CD4-positive, CD25-positive, alpha-beta regulatory T cell (primary cell): Measurements from ENCODE around the gene TMBIM1. TPM values are rescaled to one million over a fixed set of nuclear protein-coding genes. Genes with fewer than 3 reads are reported as not detected.

Experiments used
- ATAC-seq, 2 donors: fragments of 150-1000 bp; cut with Tn5 transposase; one replicate each; pipeline ENCODE4 v1.10.0; 2021; ENCODE audit warnings: low read depth in 2 of 2, moderate number of reproducible peaks in 2 of 2, moderate library complexity in 1 of 2
- DNase-seq, 3 donors: peaks; one replicate each; pipeline versions ENCODE4 v3.0.0 to v3.0.0-alpha.2; 2012 to 2022; ENCODE audit warnings: mixed read lengths in 1 of 3
- H3K27ac ChIP-seq: one replicate; pipeline ENCODE4 v1.7.0; 2013; ENCODE audit warnings: mild to moderate bottlenecking, low read length; ENCODE audit not compliant: insufficient read depth, poor library complexity, severe bottlenecking
- H3K27me3 ChIP-seq: one replicate; pipeline ENCODE4 v1.7.0; 2013; ENCODE audit warnings: low read length; ENCODE audit not compliant: control insufficient read depth, insufficient read depth
- H3K36me3 ChIP-seq: one replicate; pipeline ENCODE4 v1.7.0; 2013; ENCODE audit warnings: mild to moderate bottlenecking, low read length, moderate library complexity; ENCODE audit not compliant: control insufficient read depth, insufficient read depth
- H3K4me1 ChIP-seq: 2 replicates; pipeline ENCODE4 v1.7.0; 2013; ENCODE audit warnings: mild to moderate bottlenecking, low read length; ENCODE audit not compliant: insufficient read depth, control insufficient read depth, poor library complexity, severe bottlenecking
- H3K4me3 ChIP-seq: one replicate; pipeline ENCODE4 v1.7.0; 2013; ENCODE audit warnings: low read depth, mild to moderate bottlenecking, low read length, moderate library complexity
- H3K9me3 ChIP-seq, 2 experiments: 1 replicate in 1 of 2; 2 replicates in 1 of 2; pipeline ENCODE4 v1.7.0; 2013; ENCODE audit warnings: low read length in 2 of 2, mild to moderate bottlenecking in 1 of 2, moderate library complexity in 1 of 2; ENCODE audit not compliant: control insufficient read depth in 2 of 2
- H3K27ac Mint-ChIP-seq, 3 donors: one replicate each; pipeline ENCODE4 v1.8.0; 2020 to 2022; ENCODE audit warnings: mild to moderate bottlenecking in 3 of 3, mixed read lengths in 3 of 3, moderate library complexity in 2 of 3
- H3K27me3 Mint-ChIP-seq: one replicate; pipeline ENCODE4 v1.8.0; 2022; ENCODE audit warnings: mild to moderate bottlenecking, mixed read lengths
- H3K36me3 Mint-ChIP-seq: one replicate; pipeline ENCODE4 v1.8.0; 2020; ENCODE audit warnings: mixed read lengths
- H3K4me1 Mint-ChIP-seq, 4 donors: one replicate each; pipeline ENCODE4 v1.8.0; 2020 to 2022; ENCODE audit warnings: mixed read lengths in 4 of 4, mild to moderate bottlenecking in 1 of 4
- H3K4me3 Mint-ChIP-seq, 4 donors: one replicate each; pipeline ENCODE4 v1.8.0; 2020 to 2022; ENCODE audit warnings: mild to moderate bottlenecking in 4 of 4, mixed read lengths in 4 of 4, moderate library complexity in 3 of 4
- H3K9me3 Mint-ChIP-seq, 7 donors: one replicate each; pipeline ENCODE4 v1.8.0; 2020 to 2022; ENCODE audit warnings: mixed read lengths in 7 of 7, mild to moderate bottlenecking in 3 of 7, moderate library complexity in 2 of 7
- polyA plus RNA-seq, 4 donors: library from polyadenylated mRNA; unstranded; fragments of 300-500 nt; fragmentation: Illumina TruSeq; gene quantifications; one replicate each; pipeline ENCODE4 v1.2.3, GENCODE V29; 2021
- total RNA-seq: library from RNA; stranded (reverse); gene quantifications from one replicate; pipeline ENCODE4 v1.2.3, GENCODE V29; 2022

Gene TMBIM1
- total and polyA plus RNA-seq, 5 donors from 2014 or later: 96.4 to 180 (median 162) TPM

DNA sequence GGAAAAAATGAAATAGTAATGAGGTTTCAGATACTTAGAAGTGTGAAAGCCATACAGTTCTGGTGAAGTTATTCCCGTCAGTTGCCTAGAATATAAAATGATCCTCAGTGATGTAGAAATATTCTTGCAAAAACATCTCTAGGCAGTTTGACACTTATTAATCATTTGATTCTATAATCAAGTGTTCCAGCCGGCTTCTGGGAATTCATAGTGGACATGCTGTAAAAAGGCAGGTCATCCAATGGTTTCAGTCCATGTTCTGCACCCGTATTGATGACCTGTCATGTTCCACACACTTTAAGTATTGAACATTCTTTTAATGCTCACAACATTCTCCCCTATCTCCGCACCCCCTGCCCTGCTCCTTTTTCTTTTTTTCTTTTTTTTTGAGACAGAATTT lies 55.5 kb downstream of the TMBIM1 start:
- ATAC-seq (no peak), DNase-seq (no peak)
- H3K27ac Mint-ChIP-seq: no peak overlapping the region
- no peaks in the 10 kb centered on the region for H3K9me3 Mint-ChIP-seq
- H3K36me3 Mint-ChIP-seq: peaks cover 50% of the 10 kb centered on the region
- H3K27me3 Mint-ChIP-seq: no peaks in the 10 kb centered on the region
- Histone ChIP-seq H3K4me1 (peaks cover 7% of the 10 kb centered on the region), H3K9me3 (no peaks in the 10 kb centered on the region), H3K36me3 (peaks cover 92% of the 10 kb centered on the region), H3K4me3 (no peak overlapping the region), H3K27ac (no peak overlapping the region), H3K27me3 (no peaks in the 10 kb centered on the region)
- H3K4me3 Mint-ChIP-seq: no peak overlapping the region
- peaks cover 10 to 39% (median 21%) of the 10 kb centered on the region in 4 donors for H3K4me1 Mint-ChIP-seq

DNA sequence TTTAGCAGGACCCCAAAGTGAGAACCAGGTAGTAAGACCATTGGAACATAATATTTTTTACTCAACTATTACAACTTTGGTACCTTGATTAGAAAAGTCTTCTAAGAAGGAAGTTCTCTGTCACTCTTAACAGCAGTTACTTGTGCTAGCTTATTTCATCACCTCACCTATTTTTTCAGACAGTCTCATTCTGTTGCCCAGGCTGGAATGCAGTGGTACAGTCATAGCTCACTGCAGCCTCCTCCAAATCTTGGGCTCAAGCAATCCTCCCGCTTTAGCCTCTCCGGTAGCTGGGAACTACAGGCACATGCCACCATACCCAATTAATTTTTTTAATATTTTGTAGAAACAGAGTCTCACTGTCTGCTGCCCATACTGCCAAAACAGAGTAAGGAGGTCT lies 57.3 kb downstream of the TMBIM1 start:
- Mint-ChIP-seq H3K36me3 (peaks cover 55% of the 10 kb centered on the region), H3K27me3 (no peaks in the 10 kb centered on the region), H3K9me3 (no peaks in the 10 kb centered on the region), H3K4me1 (peaks cover 17 to 44% (median 31%) of the 10 kb centered on the region in 4 donors), H3K4me3 (no peak overlapping the region), H3K27ac (peak overlapping the region in 1 of 3 donors; percentile 32)
- no peak for DNase-seq
- Histone ChIP-seq H3K27ac (no peak overlapping the region), H3K4me3 (no peak overlapping the region), H3K27me3 (no peaks in the 10 kb centered on the region), H3K36me3 (peaks cover 94% of the 10 kb centered on the region), H3K9me3 (no peaks in the 10 kb centered on the region), H3K4me1 (peaks cover 15% of the 10 kb centered on the region)
- no peak for ATAC-seq

DNA sequence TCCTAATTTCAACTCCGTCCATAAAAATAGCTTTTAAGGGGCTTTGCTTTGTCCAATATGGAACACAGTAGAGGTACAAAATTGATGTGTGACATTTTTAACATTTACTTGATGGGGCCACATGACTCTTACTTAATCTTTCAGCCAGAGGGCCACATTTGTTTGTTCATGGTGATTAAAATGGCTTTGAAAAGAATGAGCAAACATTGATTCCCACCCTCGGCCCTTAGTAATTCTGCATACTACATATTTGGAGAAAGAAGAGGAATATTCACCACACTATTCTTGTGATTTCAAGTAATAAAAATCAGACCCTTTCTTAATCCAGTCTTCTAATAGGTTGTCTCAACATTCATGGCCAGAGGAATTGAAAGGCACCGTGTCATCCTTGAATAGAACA lies 57.8 kb downstream of the TMBIM1 start:
- peaks cover 17 to 44% (median 33%) of the 10 kb centered on the region in 4 donors for H3K4me1 Mint-ChIP-seq

DNA sequence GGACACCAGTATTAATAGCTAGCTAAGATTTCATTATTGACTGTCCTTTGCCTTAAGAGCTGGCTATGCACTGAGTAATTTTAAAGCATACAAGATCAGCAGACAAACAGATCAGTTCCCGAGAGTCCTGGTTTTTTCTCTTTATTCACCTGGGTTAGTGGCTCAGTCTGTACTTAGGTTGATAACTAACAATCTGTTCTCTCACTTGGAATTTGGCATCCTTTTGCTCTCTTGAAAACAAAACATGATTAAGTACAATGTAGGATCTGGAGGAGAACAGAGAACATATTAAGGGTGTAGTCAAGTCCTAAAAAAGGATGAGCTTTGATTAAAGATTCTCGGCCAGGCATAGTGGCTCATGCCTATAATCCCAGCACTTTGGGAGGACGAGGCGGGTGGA lies 58.8 kb downstream of the TMBIM1 start:
- no peak for ATAC-seq
- no peak overlapping the region for H3K4me3 ChIP-seq
- H3K27me3 ChIP-seq: no peaks in the 10 kb centered on the region
- Mint-ChIP-seq H3K9me3 (no peaks in the 10 kb centered on the region), H3K27me3 (no peaks in the 10 kb centered on the region), H3K4me1 (peaks cover 21 to 53% (median 40%) of the 10 kb centered on the region in 4 donors), H3K27ac (peak overlapping the region; percentile 26 to 60 (median 39)), H3K36me3 (peaks cover 52% of the 10 kb centered on the region), H3K4me3 (no peak overlapping the region)
- no peaks in the 10 kb centered on the region for H3K9me3 ChIP-seq
- peaks cover 88% of the 10 kb centered on the region for H3K36me3 ChIP-seq
- no peak overlapping the region for H3K27ac ChIP-seq
- no peak for DNase-seq
- peaks cover 29% of the 10 kb centered on the region for H3K4me1 ChIP-seq

More for the DNA sequence above, 57.8 kb downstream of the TMBIM1 start:
- Histone ChIP-seq H3K4me3 (no peak overlapping the region), H3K27me3 (no peaks in the 10 kb centered on the region), H3K4me1 (peaks cover 20% of the 10 kb centered on the region), H3K36me3 (peaks cover 95% of the 10 kb centered on the region), H3K9me3 (no peaks in the 10 kb centered on the region), H3K27ac (no peak overlapping the region)
- peak overlapping the region in 2 of 3 donors; percentile 22 to 32 for H3K27ac Mint-ChIP-seq
- ATAC-seq (no peak), DNase-seq (no peak)
- no peaks in the 10 kb centered on the region for H3K9me3 Mint-ChIP-seq
- H3K36me3 Mint-ChIP-seq: peaks cover 55% of the 10 kb centered on the region
- no peak overlapping the region for H3K4me3 Mint-ChIP-seq
- no peaks in the 10 kb centered on the region for H3K27me3 Mint-ChIP-seq

DNA sequence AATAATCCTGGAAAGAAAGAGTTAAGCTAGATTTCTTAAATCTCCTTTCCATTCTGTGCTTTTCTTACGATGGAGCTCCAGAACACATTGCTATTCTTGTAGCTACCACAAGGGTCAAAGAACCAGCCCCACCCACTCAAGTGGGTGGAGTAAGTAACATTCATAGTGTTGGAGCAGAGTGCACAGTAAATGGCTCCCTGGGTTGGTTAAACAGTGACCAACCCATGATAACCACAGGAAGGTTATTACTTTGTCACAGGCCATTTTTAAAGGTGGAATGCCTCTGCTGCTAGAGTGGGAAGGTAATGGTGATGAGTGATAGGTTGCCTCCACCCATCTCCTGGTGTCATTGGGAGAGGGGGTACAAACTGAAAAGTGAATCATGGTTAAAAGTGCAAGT lies 61.4 kb downstream of the TMBIM1 start:
- peaks cover 50% of the 10 kb centered on the region for H3K4me1 ChIP-seq
- peaks cover 79% of the 10 kb centered on the region for H3K36me3 ChIP-seq
- Mint-ChIP-seq H3K27me3 (no peaks in the 10 kb centered on the region), H3K36me3 (peaks cover 47% of the 10 kb centered on the region), H3K9me3 (no peaks in the 10 kb centered on the region), H3K27ac (peak overlapping the region; percentile 71 to 87 (median 77)), H3K4me3 (peak overlapping the region; percentile 46 to 74 (median 55)), H3K4me1 (peaks cover 24 to 72% (median 53%) of the 10 kb centered on the region in 4 donors)
- DNase-seq: peak in 2 of 3 donors; percentile 26 to 69
- ATAC-seq: peak in 1 of 2 donors; percentile 27
- peak overlapping the region; percentile 78 for H3K27ac ChIP-seq
- H3K9me3 ChIP-seq: no peaks in the 10 kb centered on the region
- H3K27me3 ChIP-seq: no peaks in the 10 kb centered on the region
- peak overlapping the region; percentile 44 for H3K4me3 ChIP-seq

DNA sequence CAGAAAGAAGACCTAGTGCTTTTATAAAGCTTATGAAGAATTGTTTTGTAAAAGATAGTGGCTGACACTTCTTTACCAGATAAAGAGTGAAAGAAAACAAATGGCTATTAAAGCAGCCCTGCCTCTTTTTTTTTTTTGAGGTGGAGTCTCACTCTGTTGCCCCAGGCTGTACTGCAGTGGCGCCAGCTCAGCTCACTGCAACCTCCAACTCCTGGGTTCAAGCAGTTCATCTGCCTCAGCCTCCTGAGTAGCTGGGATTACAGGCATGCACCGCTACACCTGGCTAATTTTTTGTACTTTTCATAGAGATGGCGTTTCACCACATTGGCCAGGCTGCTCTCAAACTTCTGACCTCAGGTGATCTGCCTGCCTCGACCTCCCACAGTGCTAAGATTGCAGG lies 62.5 kb downstream of the TMBIM1 start:
- Histone ChIP-seq H3K4me3 (peak overlapping the region; percentile 68), H3K4me1 (peaks cover 61% of the 10 kb centered on the region), H3K9me3 (no peaks in the 10 kb centered on the region), H3K27ac (peak overlapping the region; percentile 78), H3K36me3 (peaks cover 76% of the 10 kb centered on the region), H3K27me3 (no peaks in the 10 kb centered on the region)
- peaks cover 32 to 82% (median 61%) of the 10 kb centered on the region in 4 donors for H3K4me1 Mint-ChIP-seq
- peak overlapping the region in 3 of 4 donors; percentile 4 to 77 (median 58) for H3K4me3 Mint-ChIP-seq
- no peak for ATAC-seq
- H3K27me3 Mint-ChIP-seq: no peaks in the 10 kb centered on the region
- DNase-seq: peak in 1 of 3 donors; percentile 38
- peak overlapping the region; percentile 42 to 87 (median 60) for H3K27ac Mint-ChIP-seq
- peaks cover 51% of the 10 kb centered on the region for H3K36me3 Mint-ChIP-seq
- no peaks in the 10 kb centered on the region for H3K9me3 Mint-ChIP-seq

DNA sequence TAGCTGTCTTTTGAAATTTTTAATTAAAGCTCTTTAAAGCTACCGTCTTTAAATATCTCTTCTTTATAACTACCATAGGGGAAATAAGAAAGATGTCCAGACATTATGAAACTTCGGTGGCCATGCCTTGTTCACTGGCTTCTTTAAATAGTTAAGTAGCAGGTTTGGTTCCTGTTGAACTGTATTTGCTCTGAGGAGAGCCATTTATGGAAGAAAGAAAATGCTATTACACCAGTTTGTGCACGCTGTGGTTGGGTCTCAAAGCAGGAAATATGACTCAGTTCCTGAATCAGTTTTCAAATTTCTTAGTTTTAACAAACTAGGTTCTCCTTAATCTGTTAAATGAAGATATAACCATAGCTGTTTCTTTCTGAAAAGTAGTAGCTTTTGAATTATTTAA lies 63.1 kb downstream of the TMBIM1 start:
- Histone ChIP-seq H3K4me3 (peak overlapping the region; percentile 68), H3K4me1 (peaks cover 67% of the 10 kb centered on the region), H3K27me3 (no peaks in the 10 kb centered on the region), H3K27ac (peak overlapping the region; percentile 78), H3K9me3 (no peaks in the 10 kb centered on the region), H3K36me3 (peaks cover 76% of the 10 kb centered on the region)
- peak overlapping the region; percentile 87 to 92 (median 92) for H3K27ac Mint-ChIP-seq
- peaks cover 53% of the 10 kb centered on the region for H3K36me3 Mint-ChIP-seq
- DNase-seq: peak; percentile 30 to 86 (median 64)
- H3K9me3 Mint-ChIP-seq: no peaks in the 10 kb centered on the region
- H3K4me3 Mint-ChIP-seq: peak overlapping the region; percentile 63 to 93 (median 78)
- no peaks in the 10 kb centered on the region for H3K27me3 Mint-ChIP-seq
- peak; percentile 93 to 94 for ATAC-seq
- peaks cover 32 to 85% (median 62%) of the 10 kb centered on the region in 4 donors for H3K4me1 Mint-ChIP-seq
